Hindlimb muscle (tissue), 1 donor: Measurements from ENCODE around the gene DNER. TPM values are rescaled to one million over a fixed set of nuclear protein-coding genes. Genes with fewer than 3 reads are reported as not detected.

Experiments used
- DNase-seq: peaks from one replicate; pipeline ENCODE4 v3.0.0-alpha.2; 2013
- polyA plus RNA-seq: library from polyadenylated mRNA; unstranded; fragments of 120-200 nt; gene quantifications from one replicate; pipeline ENCODE4 v1.2.1, GENCODE V29; 2013; ENCODE audit not compliant: insufficient read length

The DNER gene
- polyA plus RNA-seq, 1 donor, result 1.1 TPM

DNA sequence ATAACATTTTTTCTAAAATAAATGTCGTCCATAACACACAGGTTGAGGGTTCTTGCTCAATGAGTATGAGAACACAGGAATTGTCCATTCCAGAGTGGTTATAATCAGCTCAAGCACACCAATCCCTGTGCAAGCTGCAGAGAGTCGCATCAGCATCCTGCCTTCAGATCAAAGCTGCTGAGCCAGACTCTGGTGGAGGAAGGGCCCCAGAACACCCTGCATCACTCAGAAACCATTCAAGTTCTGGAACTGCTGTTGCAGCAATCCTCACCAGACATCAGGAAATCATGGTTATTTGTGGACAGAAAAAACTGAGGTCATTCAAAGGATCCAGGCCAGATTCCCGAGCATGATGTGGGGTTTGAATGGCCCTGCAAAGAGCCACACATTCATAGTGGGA is 44.5 kb downstream of the DNER start:
- no peak for DNase-seq

DNA sequence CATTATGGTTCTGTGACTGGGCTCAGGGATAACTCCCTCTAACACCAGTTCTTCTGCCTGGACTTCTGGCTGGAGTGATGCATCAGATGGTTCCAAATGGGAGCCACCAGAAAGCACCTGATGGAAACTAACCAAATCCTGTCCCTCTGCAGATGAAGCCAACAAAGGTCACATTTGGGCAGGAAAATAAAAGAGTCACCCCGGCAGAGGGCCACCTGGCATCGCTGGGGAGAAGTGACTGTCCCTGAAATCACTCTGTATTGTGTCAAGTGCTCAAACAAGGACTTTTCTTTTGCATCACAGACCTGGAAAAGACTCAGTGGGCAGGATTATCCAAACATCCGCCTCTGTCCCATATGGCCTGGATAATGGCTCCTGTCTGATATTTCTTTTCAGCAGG is 47.5 kb downstream of the DNER start:
- DNase-seq, result no peak

DNA sequence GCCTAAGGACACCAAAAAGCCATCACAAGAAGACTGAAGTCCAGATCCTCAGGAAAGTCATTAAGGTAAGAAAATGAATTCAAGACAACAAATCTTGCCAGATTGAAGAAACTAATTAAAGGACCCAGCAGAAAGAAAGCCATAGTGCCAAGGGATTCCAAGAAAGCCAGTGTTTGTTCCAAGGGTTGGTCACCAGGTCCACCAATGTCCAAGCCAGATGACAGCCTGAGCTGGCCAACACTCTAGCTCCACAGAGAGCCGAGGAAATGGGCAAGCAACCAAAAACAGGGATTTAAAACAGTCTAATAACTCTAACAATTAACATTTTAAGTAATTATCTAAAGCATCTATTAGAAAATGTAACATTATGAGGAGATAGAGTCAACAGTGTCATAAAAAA is 49.2 kb downstream of the DNER start:
- DNase-seq, result no peak

- no peak for DNase-seq
Observed at GRCh38 chr2:229661478-229661877, 52.9 kb downstream of the DNER start.

DNA sequence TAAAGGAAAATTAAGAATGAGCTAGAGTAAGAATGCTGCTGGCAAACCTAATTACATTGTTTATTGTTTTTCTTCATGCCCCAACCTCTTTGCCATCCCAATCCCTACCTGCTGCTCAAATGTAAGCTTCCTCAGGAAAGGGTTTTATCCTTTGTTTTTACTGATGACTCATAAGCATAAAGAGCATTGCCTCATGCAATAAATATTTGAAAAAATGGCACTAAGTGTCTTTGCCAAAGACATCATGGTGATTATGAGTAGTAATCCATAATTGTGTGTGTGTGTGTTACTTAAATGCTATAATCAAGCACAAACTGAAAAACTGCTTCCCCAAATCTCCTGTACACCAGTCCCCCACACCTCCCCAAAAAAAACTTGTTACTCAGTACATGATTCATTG is 53.4 kb downstream of the DNER start:
- no peak for DNase-seq

GRCh38 chr2:229660391-229660790 is 54.0 kb downstream of the DNER start:
- no peak for DNase-seq

GRCh38 chr2:229658004-229658403 is 56.4 kb downstream of the DNER start:
- DNase-seq, result no peak

- DNase-seq, result no peak
Observed at GRCh38 chr2:229654437-229654836, 59.9 kb downstream of the DNER start.

DNA sequence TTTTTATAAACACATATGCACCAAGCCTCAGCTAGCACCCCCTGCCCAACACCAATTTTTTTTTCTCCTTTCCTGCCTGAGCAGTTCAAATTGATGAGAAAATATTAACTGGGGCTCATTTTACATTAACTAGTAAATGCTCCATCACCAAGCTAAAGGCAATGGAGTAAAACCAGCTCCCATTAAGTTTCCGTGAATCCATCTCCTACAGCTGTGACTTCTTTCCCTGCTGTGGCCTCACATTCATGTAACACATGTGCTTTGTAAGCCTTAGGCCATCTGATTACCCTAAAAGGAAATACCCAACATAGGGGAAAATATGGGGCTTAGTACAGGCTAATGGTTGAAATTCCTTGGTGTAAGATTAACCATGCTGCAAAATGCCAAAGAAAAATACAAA is 60.8 kb downstream of the DNER start:
- no peak for DNase-seq

- DNase-seq, result no peak
Observed at GRCh38 chr2:229652796-229653195, 61.6 kb downstream of the DNER start.

DNA sequence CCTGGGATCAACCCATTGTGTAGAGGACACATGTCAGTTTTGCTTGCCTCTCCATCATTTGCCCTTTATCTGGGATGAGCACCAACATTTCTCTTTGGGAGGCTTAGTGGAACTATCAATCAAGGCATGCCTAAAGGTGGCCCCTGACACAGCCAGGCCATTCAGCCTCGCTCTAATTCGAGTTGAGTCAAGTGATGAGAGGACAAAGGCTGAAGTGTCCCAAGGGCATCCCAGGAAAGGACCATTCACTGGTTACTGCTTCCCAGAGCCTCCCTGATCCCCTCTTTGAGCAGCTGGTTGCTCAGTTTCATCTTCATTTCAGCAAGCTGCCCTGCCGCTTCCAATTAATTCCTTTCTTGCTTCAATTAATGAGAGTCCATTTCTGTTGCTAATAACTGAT is 63.5 kb downstream of the DNER start:
- no peak for DNase-seq

- DNase-seq, result no peak
Observed at GRCh38 chr2:229650059-229650458, 64.3 kb downstream of the DNER start.

DNA sequence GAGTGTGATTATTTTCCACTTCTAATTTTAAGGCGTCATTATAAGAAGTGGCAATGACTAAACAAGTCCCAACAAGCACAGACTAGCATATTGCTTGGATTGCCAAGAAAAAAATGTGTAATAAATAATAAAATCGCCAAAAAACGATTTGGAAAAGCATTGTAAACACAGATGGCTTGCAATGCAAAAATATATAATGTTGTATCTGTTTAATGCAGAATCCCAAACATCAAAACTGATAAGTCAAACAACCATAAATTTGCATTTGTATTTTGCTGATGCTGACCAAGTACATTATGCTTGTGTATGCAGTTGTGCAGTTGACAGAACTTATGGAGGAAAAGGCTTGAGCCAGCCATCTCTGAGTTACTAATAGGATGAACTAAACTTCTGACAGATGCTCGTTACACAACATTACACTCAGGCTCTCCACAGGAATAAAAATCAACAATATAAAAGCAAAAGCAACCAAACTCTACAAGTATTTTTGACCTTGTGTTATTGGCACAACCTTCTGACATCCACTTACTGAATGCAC is 68.1 kb downstream of the DNER start:
- no peak for DNase-seq

- DNase-seq, result no peak
Observed at GRCh38 chr2:229642371-229642770, 72.0 kb downstream of the DNER start.

- DNase-seq, result no peak
Observed at GRCh38 chr2:229641676-229642075, 72.7 kb downstream of the DNER start.

GRCh38 chr2:229640636-229641035 is 73.7 kb downstream of the DNER start:
- DNase-seq, result no peak

DNA sequence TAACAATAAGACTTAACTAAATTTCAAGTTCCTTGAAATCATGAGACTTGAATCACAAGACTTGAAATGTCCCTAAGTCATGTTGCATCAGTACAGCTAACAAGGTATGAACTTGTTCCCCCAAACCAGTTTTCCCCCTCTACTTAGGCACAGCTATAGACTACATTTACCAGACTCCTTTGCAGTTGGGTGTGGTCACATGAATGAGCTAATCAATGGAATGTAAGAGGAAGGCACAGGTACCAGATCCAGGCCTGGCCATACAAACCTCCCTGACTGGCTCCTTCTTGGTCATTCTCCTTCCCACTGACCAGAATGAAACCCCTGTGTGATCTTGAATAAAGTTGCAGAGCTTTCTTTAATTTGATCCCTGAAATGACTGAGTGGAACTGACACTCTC is 77.8 kb downstream of the DNER start:
- no peak for DNase-seq

DNA sequence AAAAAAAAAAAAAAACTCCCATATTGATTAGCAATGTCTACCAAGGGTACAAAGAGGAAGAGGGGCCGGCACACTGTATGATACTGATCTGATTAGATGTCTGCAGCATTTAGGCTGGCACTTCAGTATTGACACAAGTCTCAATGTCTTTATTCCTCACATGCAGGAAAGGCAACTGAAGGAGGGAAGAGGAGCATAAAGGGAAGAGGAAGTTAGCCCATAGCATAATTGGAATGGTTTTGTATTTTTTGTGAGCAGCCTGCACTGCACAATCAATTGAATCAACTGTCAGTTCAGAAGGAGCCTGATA is 79.0 kb downstream of the DNER start:
- no peak for DNase-seq

GRCh38 chr2:229634601-229635370 is 79.6 kb downstream of the DNER start:
- no peak for DNase-seq

- DNase-seq, result no peak
Observed at GRCh38 chr2:229633556-229633955, 80.8 kb downstream of the DNER start.

GRCh38 chr2:229629039-229629438 is 85.3 kb downstream of the DNER start:
- DNase-seq, result no peak

DNA sequence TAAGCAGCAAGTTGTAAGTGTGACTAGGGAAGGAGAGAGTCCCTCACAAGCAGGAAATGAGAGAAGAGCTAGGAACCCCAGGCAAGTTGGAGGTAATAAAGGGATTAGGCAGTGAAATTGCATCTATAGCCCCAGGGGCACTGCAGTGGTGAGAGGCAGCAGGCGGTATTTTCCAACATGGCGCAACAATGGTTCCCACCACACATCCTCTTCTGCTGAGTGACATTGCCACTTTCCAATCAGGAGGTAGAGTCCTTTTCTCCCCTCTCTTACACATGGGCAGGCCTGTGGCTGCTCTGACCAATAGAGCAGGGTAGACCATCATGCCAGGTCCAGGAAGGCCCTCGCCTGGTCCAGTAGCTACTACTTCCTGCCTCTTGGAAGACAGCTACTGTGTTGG is 86.6 kb downstream of the DNER start:
- DNase-seq, result no peak

DNA sequence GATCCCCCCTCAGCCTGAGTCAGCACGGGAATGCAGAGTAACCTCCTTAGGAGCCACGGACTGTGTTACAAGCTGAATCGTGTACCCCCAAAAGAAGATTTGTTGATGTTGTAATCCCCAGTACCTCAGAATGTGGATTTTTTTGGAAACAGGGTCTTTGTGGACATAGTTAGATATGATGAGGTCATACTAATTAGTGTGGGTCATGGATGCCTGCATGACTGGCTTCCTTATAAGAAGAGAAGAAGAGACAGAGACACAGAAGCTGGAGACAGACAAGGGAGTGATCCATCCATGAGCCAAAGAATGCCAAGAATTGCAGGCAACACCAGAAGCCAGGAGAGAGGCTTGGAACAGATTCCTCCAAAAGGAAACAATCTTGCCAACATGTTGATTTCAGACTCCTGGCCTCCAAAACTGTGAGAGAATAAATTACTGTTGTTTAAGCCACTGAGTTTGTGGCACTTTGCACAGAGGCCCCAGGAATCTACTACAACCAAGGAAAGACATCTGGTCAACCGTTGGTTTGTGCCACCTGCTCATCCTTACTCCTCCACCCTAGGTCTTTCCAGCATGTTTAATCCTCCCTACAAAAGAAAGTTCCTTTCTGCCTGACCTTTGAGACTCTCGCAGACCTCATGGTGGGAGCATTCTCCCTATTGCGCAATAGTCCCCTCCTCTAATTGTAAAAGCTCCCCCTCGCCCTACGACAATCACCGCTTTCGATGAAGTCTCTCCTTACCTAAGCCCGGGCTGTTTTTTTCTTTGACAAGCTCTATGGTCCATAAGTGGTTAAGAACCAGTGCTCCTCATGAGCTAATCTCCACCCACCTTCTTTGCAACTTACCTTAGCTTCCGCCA is 91.6 kb downstream of the DNER start:
- no peak for DNase-seq

GRCh38 chr2:229620759-229621158 is 93.6 kb downstream of the DNER start:
- DNase-seq, result no peak
